HuH-7 (cell line): ENCODE results near the gene EGR4.
"Not testable (repeated sequence)": the region's sequence is repeated elsewhere in the genome, so short reads cannot be mapped to it uniquely, and the experiment has no call there.

Experiments
- DNase-seq: peaks from one replicate; pipeline ENCODE4 v3.0.0; 2011; ENCODE audit warnings: low spot score

The EGR4 gene

GRCh38 chr2:73263540-73264331, 29.6 kb downstream of the EGR4 start:
- DNase-seq, result no peak

DNA sequence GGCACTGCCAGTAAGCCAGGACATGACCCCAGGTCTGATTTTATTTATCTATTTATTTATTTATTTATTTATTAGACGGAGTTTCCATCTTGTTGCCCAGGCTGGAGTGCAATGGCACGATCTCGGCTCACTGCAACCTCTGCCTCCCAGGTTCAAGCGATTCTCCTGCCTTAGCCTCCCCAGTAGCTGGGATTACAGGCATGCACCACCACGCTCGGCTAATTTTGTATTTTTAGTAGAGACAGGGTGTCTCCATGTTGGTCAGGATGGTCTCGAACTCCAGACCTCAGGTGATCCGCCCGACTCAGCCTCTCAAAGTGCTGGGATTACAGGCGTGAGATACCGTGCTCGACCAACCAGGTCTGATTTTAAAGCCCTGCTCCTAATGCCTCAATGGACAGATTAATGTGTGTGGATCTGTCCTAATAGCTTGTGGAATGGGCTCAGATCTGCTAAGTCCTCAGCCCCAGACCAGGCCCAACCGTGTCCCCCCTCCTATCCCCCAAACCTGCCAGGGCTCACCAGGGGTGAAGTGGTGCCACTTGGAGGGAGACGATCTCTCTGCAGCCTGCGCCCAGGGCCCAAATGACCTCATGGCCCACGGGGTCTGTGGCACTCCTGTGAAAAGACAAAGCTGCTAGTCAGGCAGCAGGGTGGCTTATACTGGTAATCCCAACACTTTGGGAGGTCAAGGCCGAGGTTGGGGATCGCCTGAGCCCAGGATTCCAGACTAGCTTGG, 30.5 kb downstream of the EGR4 start:
- DNase-seq, result not testable (repeated sequence)

- DNase-seq, result peak; percentile 55
These were observed 31.2 kb downstream of the EGR4 start for GRCh38 chr2:73262108-73262651.

GRCh38 chr2:73260338-73260984, 32.9 kb downstream of the EGR4 start:
- DNase-seq, result peak; percentile 97

- DNase-seq, result no peak
These were observed 33.5 kb downstream of the EGR4 start for GRCh38 chr2:73259704-73260337.

DNA sequence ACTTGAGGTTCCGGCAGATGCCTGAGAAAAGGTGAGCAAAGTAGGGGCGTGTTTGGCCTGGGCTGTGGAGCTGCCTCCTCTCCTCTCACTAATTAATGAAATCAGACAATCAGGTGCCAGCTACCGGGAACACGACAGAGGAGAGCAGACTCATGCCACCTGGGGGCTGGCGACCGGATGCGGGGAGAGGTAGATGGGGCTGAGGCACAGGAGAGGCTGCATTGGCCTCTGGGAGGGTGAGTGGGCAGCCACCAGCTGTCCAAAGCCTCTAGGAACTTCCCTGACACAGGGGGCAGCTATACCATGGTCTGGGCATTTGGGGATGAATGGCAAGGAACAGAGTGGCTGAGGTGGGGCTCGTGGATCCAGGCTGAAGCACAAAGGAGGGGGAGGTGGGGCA, 34.1 kb downstream of the EGR4 start:
- no peak for DNase-seq

DNA sequence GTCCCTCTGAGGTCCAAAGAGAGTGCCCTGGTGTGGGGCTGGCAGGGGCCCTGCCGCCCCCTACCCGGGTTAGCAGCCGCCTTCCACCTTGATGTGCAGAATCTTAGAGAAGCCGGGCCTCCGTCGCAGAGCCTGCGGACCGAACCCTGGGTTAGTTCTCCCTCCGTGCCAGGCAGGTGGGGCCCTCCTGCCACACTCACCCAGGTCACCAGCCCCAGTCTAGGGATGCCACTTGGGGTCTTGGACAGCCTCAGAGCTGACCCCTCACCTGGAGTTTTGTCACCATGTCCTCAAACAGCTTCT, 34.5 kb downstream of the EGR4 start:
- DNase-seq, result no peak

DNA sequence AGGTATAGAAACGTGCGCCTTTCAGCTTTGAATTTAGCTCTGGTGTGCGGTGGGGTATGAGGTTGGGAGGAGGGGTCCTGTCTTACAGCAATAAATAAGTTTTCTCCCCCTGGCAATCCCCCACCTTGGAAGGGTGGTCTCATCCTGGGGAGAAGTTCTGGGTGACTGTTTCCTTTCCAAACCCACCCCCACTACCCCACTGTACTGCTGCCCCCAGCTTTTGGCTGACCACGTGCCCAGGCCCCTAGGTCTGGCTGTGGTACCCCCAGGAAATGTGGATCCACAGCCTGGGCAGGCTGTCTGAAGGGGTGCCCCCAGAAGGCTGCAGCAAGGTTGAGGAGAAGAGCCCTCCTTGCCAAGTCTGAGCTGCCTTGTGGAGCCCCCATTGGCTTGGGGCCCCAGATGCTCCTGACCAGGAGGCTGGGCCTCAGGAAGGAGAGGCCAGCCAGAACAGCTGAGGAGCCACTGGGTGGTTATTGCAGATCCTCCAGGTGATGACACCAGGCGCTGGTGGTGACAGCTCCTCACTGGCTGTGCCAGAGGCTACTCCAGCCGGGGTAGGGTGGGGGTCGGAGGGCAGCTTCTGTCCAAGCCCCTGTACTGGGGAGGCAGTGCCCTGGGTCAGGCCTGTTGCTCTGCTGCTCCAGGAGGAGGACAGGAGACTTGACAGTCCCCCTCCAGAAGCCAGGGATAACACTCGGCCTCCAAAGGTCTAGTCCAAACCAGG, 35.0 kb downstream of the EGR4 start:
- DNase-seq, result no peak

DNA sequence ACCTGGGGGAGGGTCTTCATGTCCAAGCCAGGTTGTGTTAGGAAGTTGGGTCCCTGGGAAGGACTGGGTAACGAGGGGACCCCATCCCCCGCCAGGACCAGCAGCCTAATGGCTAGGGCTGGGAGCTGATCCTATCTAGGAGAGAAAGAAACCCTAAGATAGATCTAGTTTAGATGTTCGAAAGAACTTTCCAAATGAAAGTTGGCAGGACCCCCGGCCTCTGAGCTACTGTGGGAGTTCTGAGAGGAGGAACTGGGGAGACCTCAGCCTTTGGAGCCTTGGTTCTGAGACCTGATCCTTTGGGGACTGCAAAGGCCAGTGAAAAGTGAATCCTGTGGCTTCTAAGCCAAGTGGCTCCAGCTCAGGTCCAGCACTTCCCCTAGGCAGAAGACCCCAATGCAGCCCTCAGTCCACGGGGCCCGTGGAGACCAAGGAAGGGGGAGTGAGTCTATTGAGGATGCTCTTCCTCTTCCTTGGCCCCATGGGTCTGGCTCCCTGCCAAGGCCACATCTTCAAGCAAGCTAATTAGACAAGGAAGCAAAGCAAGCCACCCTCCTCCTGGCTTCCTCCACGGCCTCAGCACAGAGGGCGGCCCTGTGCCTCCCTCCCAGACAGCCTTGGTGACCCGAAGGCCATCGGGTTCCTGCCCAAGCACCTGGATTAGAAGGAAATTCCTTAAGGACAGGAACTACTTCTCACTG, 35.8 kb downstream of the EGR4 start:
- no peak for DNase-seq

DNA sequence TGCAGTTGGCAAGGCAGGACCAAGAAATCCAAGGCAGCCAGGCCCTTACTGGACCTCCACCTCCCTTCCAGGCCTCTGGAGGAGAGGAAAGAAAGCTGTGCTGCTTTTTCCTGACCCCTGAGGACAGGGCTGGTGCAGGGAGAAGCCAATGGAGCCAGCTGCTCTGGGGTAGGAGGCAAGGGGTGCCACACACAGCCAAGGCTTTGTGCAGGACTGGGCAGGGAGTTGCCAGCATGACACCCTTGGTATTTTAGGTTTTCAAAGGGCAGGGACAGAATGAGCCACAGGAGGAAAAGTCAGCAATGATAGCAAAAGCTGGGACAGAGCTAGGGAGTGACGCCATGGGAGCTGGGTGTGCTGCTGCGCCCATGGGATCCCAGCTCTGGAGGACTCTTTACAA, 36.3 kb downstream of the EGR4 start:
- DNase-seq, result no peak

GRCh38 chr2:73256618-73256922, 36.8 kb downstream of the EGR4 start:
- DNase-seq, result no peak

GRCh38 chr2:73255907-73256617, 37.3 kb downstream of the EGR4 start:
- DNase-seq, result no peak

DNA sequence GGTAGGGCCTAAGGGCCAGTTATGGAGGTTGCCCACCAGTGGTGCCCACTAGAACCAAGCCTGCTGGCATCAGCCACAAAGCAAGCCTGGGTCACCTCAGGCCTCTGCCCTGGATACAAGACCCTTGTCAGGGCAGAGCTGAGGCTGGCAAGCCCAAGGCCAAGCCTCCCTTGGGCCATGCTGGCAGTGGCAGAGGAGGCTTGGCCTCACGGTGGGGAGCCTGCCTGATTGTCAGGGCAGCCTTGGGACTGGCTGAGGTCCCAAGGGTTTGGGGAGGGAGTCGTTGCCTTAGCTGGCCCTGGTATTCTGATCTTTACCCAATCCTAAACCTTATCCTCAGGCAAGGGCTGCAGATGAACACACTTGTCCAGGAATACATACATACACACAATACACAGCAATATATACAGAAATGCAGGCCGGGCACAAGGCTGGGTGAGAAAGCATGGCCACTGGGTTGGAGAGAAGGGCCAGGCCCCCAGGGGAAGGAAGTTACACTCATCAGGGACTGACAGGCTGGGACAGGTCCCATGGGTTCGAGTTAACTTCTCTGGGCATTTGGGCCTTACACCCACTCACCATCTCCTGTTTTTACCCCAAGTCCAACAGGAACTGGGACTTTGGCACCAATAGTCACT, 38.2 kb downstream of the EGR4 start:
- DNase-seq, result no peak

DNA sequence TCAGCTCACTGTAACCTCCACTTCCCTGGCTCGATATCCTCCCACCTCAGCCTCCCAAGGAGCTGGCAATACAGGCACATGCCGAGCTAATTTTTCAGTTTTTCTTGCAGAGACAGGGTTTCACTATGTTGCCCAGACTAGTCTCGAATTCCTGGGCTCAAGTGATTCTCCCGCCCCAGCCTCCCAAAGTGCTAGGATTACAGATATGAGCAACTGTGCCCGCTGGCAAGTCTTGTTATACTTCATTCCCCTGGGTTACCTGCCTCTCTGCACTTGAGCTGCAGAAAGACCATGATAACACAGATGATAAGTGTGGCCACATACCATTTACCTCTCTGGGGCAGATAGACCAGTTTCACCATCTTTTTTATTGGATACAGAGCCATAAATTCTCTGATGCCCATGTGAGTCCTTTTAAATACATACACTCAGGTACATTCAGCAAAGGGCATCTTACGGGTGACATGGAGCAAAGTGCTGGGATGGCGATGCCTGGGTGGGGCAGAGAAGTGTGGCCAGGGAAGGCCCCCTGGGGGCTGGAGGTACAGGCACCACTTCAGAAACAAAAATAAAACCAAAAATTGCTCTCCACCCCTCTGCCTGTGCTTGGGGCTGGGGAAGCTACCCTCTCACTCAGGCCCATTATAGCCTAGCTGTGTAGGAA, 38.9 kb downstream of the EGR4 start:
- DNase-seq, result no peak

- no peak for DNase-seq
These were observed 39.4 kb downstream of the EGR4 start for GRCh38 chr2:73253901-73254300.

- DNase-seq, result no peak
These were observed 39.9 kb downstream of the EGR4 start for GRCh38 chr2:73253400-73253799.

GRCh38 chr2:73252238-73253027, 40.9 kb downstream of the EGR4 start:
- DNase-seq, result no peak

DNA sequence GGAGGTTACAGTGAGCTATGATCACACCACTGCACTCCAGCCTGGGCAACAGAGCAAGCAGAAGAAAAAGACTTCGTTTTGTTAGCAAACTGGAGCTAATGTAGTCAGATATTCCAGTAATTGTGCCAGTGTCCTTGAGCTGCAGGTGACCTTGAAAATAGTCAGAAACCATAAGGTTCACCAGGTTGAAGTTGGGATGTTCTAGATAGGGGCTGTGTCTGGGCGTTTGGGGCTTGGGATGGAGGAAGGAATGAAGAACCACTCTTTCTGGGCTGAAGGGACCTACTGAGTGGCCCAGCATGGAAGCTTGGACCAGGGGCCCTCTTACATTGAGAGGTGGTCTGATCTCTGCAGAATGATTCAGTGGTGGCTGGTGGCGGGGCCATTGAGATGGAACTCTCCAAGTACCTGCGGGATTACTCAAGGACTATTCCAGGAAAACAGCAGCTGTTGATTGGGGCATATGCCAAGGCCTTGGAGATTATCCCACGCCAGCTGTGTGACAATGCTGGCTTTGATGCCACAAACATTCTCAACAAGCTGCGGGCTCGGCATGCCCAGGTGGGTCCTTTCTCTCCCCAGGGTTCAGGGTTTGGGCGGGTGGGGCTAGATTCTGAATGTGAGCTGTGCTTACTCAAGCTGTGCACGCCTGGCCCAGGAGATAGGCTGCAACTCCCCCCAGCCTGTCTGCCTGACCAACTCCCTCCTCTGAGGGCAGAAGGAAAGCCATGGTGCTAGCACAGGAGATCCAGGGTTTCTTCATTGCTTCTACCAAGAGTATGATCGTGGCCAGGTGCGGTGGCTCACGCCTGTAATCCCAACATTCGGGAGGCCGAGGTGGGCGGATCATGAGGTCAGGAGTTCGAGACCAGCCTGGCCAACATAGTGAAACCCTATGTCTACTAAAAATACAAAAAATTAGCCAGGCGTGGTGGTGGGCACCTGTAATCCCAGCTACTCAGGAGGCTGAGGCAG, 42.2 kb downstream of the EGR4 start:
- no peak for DNase-seq
